Mesendoderm (in vitro differentiated cells): ENCODE data around the gene CYRIA.

Source experiments
- DNase-seq: peaks from one replicate; pipeline ENCODE4 v3.0.0; 2013
- H2AK5ac ChIP-seq: 2 replicates; pipeline ENCODE4 v1.6.1; 2013; ENCODE audit warnings: low read length, inconsistent platforms
- H2BK120ac ChIP-seq: 2 replicates; pipeline ENCODE4 v1.6.1; 2013; ENCODE audit warnings: low read depth, mild to moderate bottlenecking, low read length, moderate library complexity, mixed read lengths
- H2BK15ac ChIP-seq: replicated peaks from 2 replicates; pipeline ENCODE4 v1.6.1; 2013; ENCODE audit warnings: low read depth, mild to moderate bottlenecking, moderate library complexity
- H2BK5ac ChIP-seq: 2 replicates; pipeline ENCODE4 v1.6.1; 2013; ENCODE audit warnings: low read length, inconsistent platforms
- H3K18ac ChIP-seq: 2 replicates; pipeline ENCODE4 v1.6.1; 2013; ENCODE audit warnings: mild to moderate bottlenecking, low read length, mixed read lengths
- H3K23ac ChIP-seq: one replicate; pipeline ENCODE4 v1.6.1; 2013; ENCODE audit warnings: low read length
- H3K27ac ChIP-seq: 2 replicates; pipeline ENCODE4 v1.5.1; 2013; ENCODE audit warnings: low read depth, mild to moderate bottlenecking, inconsistent platforms, low read length, moderate library complexity
- H3K27me3 ChIP-seq: 2 replicates; pipeline ENCODE4 v1.6.1; 2013; ENCODE audit warnings: low read length, control low read depth, mild to moderate bottlenecking, inconsistent platforms; ENCODE audit not compliant: insufficient read depth, poor library complexity
- H3K36me3 ChIP-seq: 2 replicates; pipeline ENCODE4 v1.6.1; 2013; ENCODE audit warnings: low read length, inconsistent platforms; ENCODE audit not compliant: control insufficient read depth, insufficient read depth
- H3K4ac ChIP-seq: one replicate; pipeline ENCODE4 v1.6.1; 2013; ENCODE audit warnings: low read depth, mild to moderate bottlenecking, low read length, moderate library complexity
- H3K4me1 ChIP-seq: 2 replicates; pipeline ENCODE4 v1.6.1; 2013; ENCODE audit warnings: low read depth, low read length, inconsistent platforms; ENCODE audit not compliant: control insufficient read depth
- H3K4me2 ChIP-seq: 2 replicates; pipeline ENCODE4 v1.6.1; 2013; ENCODE audit warnings: low read length
- H3K4me3 ChIP-seq: 2 replicates; pipeline ENCODE4 v1.5.1; 2013; ENCODE audit warnings: mild to moderate bottlenecking, low read length
- H3K56ac ChIP-seq: one replicate; pipeline ENCODE4 v1.6.1; 2013; ENCODE audit warnings: low read length
- H3K79me1 ChIP-seq: 2 replicates; pipeline ENCODE4 v1.6.1; 2013; ENCODE audit warnings: low read length, inconsistent platforms
- H3K79me2 ChIP-seq: 2 replicates; pipeline ENCODE4 v1.6.1; 2013; ENCODE audit warnings: mild to moderate bottlenecking, low read length; ENCODE audit not compliant: control insufficient read depth, insufficient read depth
- H3K9ac ChIP-seq: 2 replicates; pipeline ENCODE4 v1.6.1; 2013; ENCODE audit warnings: low read length, inconsistent platforms
- H4K5ac ChIP-seq: one replicate; pipeline ENCODE4 v1.6.1; 2013; ENCODE audit warnings: low read length
- H4K8ac ChIP-seq: one replicate; pipeline ENCODE4 v1.6.1; 2013; ENCODE audit warnings: low read depth, mild to moderate bottlenecking, control low read depth, low read length, moderate library complexity
- WGBS: extraction: QIAGEN DNeasy Blood & Tissue Kit; methylation state at CpG from one replicate; pipeline ENCODE4 v1.1.7; 2013; ENCODE audit warnings: low lambda C conversion rate, missing lambda C conversion rate; ENCODE audit not compliant: insufficient coverage; ENCODE audit errors: extremely low coverage; 5-methylcytosine and 5-hydroxymethylcytosine counted together

The CYRIA gene

DNA sequence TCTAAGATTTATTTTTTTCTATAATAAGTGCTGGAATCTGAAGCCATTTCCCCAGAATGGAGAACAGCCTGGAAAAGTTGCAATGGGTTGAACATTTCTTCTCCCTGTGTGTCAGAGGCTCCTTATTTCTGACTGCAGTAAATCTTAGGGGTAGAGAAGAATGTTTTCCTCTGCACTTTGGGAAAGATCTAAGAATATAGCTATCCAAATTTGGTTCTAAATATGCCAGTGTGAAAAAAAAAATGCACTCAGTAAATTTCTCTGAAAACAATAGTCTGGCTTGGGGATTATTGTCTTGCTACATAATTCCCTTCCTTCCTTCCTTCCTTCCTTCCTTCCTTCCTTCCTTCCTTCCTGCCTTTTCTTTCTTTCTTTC is 19.7 kb upstream of the CYRIA start:
- no peak overlapping the region for H3K27ac ChIP-seq
- no peak overlapping the region for H3K18ac ChIP-seq
- H4K5ac ChIP-seq: no peak overlapping the region
- no peaks in the 10 kb centered on the region for H3K27me3 ChIP-seq
- no peaks in the 10 kb centered on the region for H3K79me1 ChIP-seq
- H3K23ac ChIP-seq: no peak overlapping the region
- no peak overlapping the region for H2BK120ac ChIP-seq
- H3K4me2 ChIP-seq: no peak overlapping the region
- no peak for DNase-seq
- H2BK5ac ChIP-seq: no peak overlapping the region
- H3K79me2 ChIP-seq: no peaks in the 10 kb centered on the region
- H3K36me3 ChIP-seq: no peaks in the 10 kb centered on the region
- H2AK5ac ChIP-seq: no peak overlapping the region
- H2BK15ac ChIP-seq: no peak overlapping the region
- H4K8ac ChIP-seq: no peak overlapping the region
- no peaks in the 10 kb centered on the region for H3K4me1 ChIP-seq
- no peak overlapping the region for H3K56ac ChIP-seq
- H3K9ac ChIP-seq: no peak overlapping the region
- H3K4ac ChIP-seq: no peak overlapping the region
- H3K4me3 ChIP-seq: no peak overlapping the region

DNA sequence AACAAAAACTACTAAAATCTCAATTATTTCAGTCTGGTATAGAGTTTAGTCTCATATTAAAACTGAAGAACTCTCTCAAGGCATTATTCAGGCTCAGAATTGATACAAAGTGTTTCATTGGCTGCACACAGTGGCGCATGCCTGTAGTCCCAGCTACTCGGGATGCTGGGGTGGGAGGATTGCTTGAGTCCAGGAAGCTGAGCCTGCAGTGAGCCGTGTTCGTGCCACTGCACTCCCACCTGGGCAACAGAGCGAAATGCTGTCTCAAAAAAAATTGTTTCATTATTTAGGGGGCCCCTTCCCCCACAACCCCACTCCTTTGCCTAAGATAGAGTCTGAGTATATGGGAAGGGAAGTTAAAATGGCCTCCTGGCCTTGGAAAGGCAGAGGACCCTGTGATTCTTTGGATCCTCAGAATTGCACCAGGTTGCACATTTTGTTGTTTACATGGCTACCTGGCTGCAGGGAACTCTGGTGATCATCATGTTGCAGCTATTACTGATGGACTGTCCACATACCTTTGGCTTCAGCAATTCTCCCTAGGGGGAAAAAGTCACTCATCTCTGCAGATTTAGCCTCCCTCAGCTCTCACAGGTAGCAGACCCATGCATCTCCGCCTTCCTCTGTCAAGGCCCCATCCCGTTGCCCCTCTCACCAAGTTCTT is 19.2 kb upstream of the CYRIA start:
- Histone ChIP-seq H3K9ac (no peak overlapping the region), H3K4me3 (no peak overlapping the region), H3K23ac (no peak overlapping the region), H3K4me2 (no peak overlapping the region), H2BK5ac (no peak overlapping the region), H3K79me2 (no peaks in the 10 kb centered on the region), H3K18ac (no peak overlapping the region), H3K4me1 (no peaks in the 10 kb centered on the region), H3K56ac (no peak overlapping the region), H2BK120ac (no peak overlapping the region), H3K27ac (no peak overlapping the region), H4K8ac (no peak overlapping the region), H3K27me3 (no peaks in the 10 kb centered on the region), H2BK15ac (no peak overlapping the region), H3K36me3 (no peaks in the 10 kb centered on the region), H3K79me1 (no peaks in the 10 kb centered on the region), H2AK5ac (no peak overlapping the region), H3K4ac (no peak overlapping the region), H4K5ac (no peak overlapping the region)
- no peak for DNase-seq
- WGBS: no CpG with 5 or more reads among the region's 7 CpGs

DNA sequence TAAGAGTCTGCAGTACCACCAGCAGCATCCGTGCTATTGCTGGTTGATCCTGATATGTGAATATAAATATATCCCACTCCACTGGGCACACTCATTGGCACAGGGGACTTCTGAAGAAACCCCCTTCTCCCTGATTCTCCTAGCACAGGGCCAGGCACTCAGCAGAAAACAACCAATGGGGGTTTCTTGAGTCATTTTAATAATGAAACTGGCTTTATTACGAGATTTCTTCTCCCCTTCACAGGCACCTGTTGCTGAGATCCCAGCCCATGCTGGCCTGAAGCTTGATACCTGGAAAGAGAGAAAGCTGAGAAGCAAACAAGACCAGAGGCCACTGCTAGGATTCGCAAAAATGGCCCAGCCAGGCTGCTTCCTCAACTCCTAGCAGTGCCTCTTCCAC is 17.9 kb upstream of the CYRIA start:
- Histone ChIP-seq H3K18ac (no peak overlapping the region), H3K4ac (no peak overlapping the region), H3K79me2 (no peaks in the 10 kb centered on the region), H3K56ac (no peak overlapping the region), H4K5ac (no peak overlapping the region), H3K27ac (no peak overlapping the region), H3K4me2 (no peak overlapping the region), H3K27me3 (no peaks in the 10 kb centered on the region), H2AK5ac (no peak overlapping the region), H2BK120ac (no peak overlapping the region), H3K23ac (no peak overlapping the region), H3K4me1 (no peaks in the 10 kb centered on the region), H3K36me3 (no peaks in the 10 kb centered on the region), H3K79me1 (no peaks in the 10 kb centered on the region), H3K9ac (no peak overlapping the region), H4K8ac (no peak overlapping the region), H2BK15ac (no peak overlapping the region), H2BK5ac (no peak overlapping the region), H3K4me3 (no peak overlapping the region)
- no CpG with 5 or more reads among the region's 3 CpGs for WGBS
- DNase-seq: no peak

DNA sequence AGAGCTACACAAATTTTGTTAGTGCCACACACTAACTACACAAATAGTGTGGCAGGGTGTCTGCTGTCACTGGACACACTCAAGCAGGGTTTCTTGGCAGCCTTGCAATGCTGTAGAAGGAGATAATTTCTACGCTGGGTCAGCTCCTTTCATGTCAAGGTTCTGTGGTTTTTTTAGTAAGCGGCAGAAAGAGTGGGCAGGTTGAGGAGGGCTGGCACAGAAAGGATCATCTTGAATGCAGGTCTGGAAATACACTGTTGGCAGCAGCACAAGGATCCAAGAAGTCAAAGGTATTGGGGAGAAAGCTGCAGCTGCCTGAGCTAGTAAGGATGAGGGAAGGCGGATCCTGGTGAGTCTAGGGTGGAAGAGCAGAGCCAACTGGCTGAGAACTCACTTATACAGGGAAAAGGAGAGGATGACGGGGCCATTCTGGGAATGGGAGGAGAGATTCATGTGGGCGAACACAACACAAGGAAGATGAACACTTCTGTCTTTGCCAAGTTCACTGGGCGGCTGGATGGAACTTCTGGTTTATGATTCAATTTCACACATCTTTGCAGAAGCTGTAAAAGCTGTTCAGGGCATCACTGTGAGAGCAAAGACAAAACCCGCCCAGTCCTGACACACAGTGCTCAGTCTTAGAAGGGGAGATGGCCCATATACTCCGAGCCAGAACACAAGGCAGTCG is 16.9 kb upstream of the CYRIA start:
- H3K79me2 ChIP-seq: no peaks in the 10 kb centered on the region
- no peak overlapping the region for H3K27ac ChIP-seq
- no peak overlapping the region for H3K18ac ChIP-seq
- no peak overlapping the region for H2BK15ac ChIP-seq
- no peak overlapping the region for H3K56ac ChIP-seq
- H3K4ac ChIP-seq: no peak overlapping the region
- H3K4me2 ChIP-seq: no peak overlapping the region
- WGBS: no CpG with 5 or more reads among the region's 9 CpGs
- no peak overlapping the region for H4K8ac ChIP-seq
- H3K79me1 ChIP-seq: no peaks in the 10 kb centered on the region
- no peaks in the 10 kb centered on the region for H3K36me3 ChIP-seq
- no peak overlapping the region for H3K4me3 ChIP-seq
- H2BK5ac ChIP-seq: no peak overlapping the region
- no peak overlapping the region for H2BK120ac ChIP-seq
- H3K27me3 ChIP-seq: no peaks in the 10 kb centered on the region
- H4K5ac ChIP-seq: no peak overlapping the region
- no peak overlapping the region for H3K23ac ChIP-seq
- no peak overlapping the region for H3K9ac ChIP-seq
- H2AK5ac ChIP-seq: no peak overlapping the region
- DNase-seq: no peak
- H3K4me1 ChIP-seq: no peaks in the 10 kb centered on the region

DNA sequence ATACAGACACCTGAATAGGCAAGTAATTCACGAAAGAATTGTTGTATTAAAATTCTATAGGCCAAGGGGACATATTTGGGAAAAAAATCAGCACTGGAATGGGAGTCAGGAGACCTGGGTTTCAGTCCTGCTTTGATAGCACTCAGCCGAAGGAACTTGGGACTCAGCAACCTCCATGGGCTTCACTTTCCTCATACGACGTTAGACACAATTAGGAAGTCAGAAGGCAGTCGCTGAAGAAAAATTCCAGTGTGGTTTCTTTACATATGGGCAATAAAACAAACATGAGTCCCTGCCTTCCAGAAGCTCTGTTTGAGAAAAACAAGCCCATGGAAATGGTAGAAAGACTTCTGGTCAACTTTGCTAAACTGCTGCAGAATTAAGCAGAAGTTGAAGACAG is 15.1 kb upstream of the CYRIA start:
- Histone ChIP-seq H3K9ac (no peak overlapping the region), H3K36me3 (no peaks in the 10 kb centered on the region), H3K4ac (no peak overlapping the region), H3K27ac (no peak overlapping the region), H3K79me1 (no peaks in the 10 kb centered on the region), H3K79me2 (no peaks in the 10 kb centered on the region), H4K8ac (no peak overlapping the region), H2BK5ac (no peak overlapping the region), H3K4me2 (no peak overlapping the region), H2BK120ac (no peak overlapping the region), H3K4me1 (no peaks in the 10 kb centered on the region), H2AK5ac (no peak overlapping the region), H3K4me3 (no peak overlapping the region), H3K23ac (no peak overlapping the region), H4K5ac (no peak overlapping the region), H3K18ac (no peak overlapping the region), H2BK15ac (no peak overlapping the region), H3K27me3 (no peaks in the 10 kb centered on the region), H3K56ac (no peak overlapping the region)
- DNase-seq: no peak
- no CpG with 5 or more reads among the region's 5 CpGs for WGBS

DNA sequence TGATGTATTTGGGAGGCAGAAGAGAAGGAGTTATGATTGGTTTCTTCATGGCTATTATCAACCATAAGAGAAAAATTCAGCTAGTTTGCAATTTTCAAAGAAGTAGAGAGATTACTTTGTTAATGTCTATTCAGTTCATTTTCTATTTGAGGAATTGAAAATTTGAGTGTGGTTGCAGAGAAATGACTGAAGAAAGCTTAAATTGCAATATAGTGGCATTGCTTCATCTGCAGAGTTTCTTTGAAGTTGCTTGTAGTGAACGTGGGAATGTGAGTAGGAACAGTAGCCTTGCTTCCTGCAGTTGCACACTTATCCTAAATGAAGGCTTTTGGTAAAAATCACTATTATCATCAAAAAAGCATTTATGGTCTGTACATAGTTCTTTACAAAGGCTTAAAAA is 14.7 kb upstream of the CYRIA start:
- Histone ChIP-seq H3K9ac (no peak overlapping the region), H2BK15ac (no peak overlapping the region), H2AK5ac (no peak overlapping the region), H4K8ac (no peak overlapping the region), H3K79me1 (no peaks in the 10 kb centered on the region), H3K4ac (no peak overlapping the region), H2BK5ac (no peak overlapping the region), H3K27ac (no peak overlapping the region), H3K23ac (no peak overlapping the region), H3K79me2 (no peaks in the 10 kb centered on the region), H3K27me3 (no peaks in the 10 kb centered on the region), H3K56ac (no peak overlapping the region), H3K36me3 (no peaks in the 10 kb centered on the region), H3K4me2 (no peak overlapping the region), H3K4me1 (no peaks in the 10 kb centered on the region), H4K5ac (no peak overlapping the region), H2BK120ac (no peak overlapping the region), H3K4me3 (no peak overlapping the region), H3K18ac (no peak overlapping the region)
- no peak for DNase-seq
- no CpG with 5 or more reads among the region's 1 CpG for WGBS
